Mesenchymal stem cell (in vitro differentiated cells and primary cell): ENCODE data around the gene PLAC9.
A peak's percentile ranks its signal among the peaks of the same experiment; 100 is the strongest.

Experiments
- DNase-seq: peaks from one replicate; pipeline ENCODE4 v3.0.0-alpha.2; 2013
- H2AFZ ChIP-seq: one replicate; pipeline ENCODE4 v1.6.1; 2013; ENCODE audit warnings: low read depth, mild to moderate bottlenecking, control low read depth, inconsistent platforms, low read length, moderate library complexity
- H2AK5ac ChIP-seq: 2 replicates; pipeline ENCODE4 v1.6.1; 2013; ENCODE audit warnings: low read length, moderate library complexity, mild to moderate bottlenecking, inconsistent platforms; ENCODE audit not compliant: severe bottlenecking
- H2BK120ac ChIP-seq: one replicate; pipeline ENCODE4 v1.6.1; 2013; ENCODE audit warnings: low read depth, mild to moderate bottlenecking, inconsistent platforms, low read length, moderate library complexity
- H2BK12ac ChIP-seq, 2 experiments: one replicate each; pipeline ENCODE4 v1.6.1; 2013; ENCODE audit warnings: inconsistent platforms in 2 of 2, low read length in 2 of 2, mild to moderate bottlenecking in 2 of 2, moderate library complexity in 2 of 2, control low read depth in 1 of 2
- H2BK15ac ChIP-seq: one replicate; pipeline ENCODE4 v1.6.1; 2013; ENCODE audit warnings: mild to moderate bottlenecking, low read depth, inconsistent platforms; ENCODE audit not compliant: poor library complexity, severe bottlenecking
- H2BK5ac ChIP-seq: 2 replicates; pipeline ENCODE4 v1.6.1; 2013; ENCODE audit warnings: low read depth, mild to moderate bottlenecking, low read length, control low read depth, inconsistent platforms; ENCODE audit not compliant: poor library complexity, severe bottlenecking
- H3K14ac ChIP-seq, 2 experiments: one replicate each; pipeline ENCODE4 v1.6.1; 2013; ENCODE audit warnings: inconsistent platforms in 2 of 2, low read length in 2 of 2, control low read depth in 1 of 2, mild to moderate bottlenecking in 1 of 2, moderate library complexity in 1 of 2
- H3K18ac ChIP-seq, 2 experiments: one replicate each; pipeline ENCODE4 v1.6.1; 2013; ENCODE audit warnings: inconsistent platforms in 2 of 2, low read length in 2 of 2, control low read depth in 1 of 2, low read depth in 1 of 2, mild to moderate bottlenecking in 1 of 2
- H3K23ac ChIP-seq, 2 experiments: one replicate each; pipeline ENCODE4 v1.6.1; 2013; ENCODE audit warnings: inconsistent platforms in 2 of 2, low read length in 2 of 2, mild to moderate bottlenecking in 2 of 2, moderate library complexity in 2 of 2, control low read depth in 1 of 2
- H3K27ac ChIP-seq: 2 replicates; pipeline ENCODE4 v1.5.1; 2013; ENCODE audit warnings: mild to moderate bottlenecking, moderate library complexity, low read length, control low read depth, inconsistent platforms; ENCODE audit not compliant: poor library complexity, severe bottlenecking
- H3K27me3 ChIP-seq, 2 experiments: 2 replicates each; pipeline versions ENCODE4 v1.6.1 to v1.7.0; 2013; ENCODE audit warnings: low read length in 2 of 2, mild to moderate bottlenecking in 2 of 2, moderate library complexity in 2 of 2, control low read depth in 1 of 2, inconsistent platforms in 1 of 2; ENCODE audit not compliant: control insufficient read depth in 1 of 2, insufficient read depth in 1 of 2
- H3K36me3 ChIP-seq, 2 experiments: 2 replicates each; pipeline versions ENCODE4 v1.6.1 to v1.7.0; 2013; ENCODE audit warnings: low read length in 2 of 2, control low read depth in 1 of 2, inconsistent platforms in 1 of 2, low read depth in 1 of 2, mild to moderate bottlenecking in 1 of 2; ENCODE audit not compliant: insufficient read depth in 2 of 2, control insufficient read depth in 1 of 2
- H3K4ac ChIP-seq, 2 experiments: one replicate each; pipeline ENCODE4 v1.6.1; 2013; ENCODE audit warnings: inconsistent platforms in 2 of 2, low read length in 2 of 2, mild to moderate bottlenecking in 2 of 2, moderate library complexity in 2 of 2, control low read depth in 1 of 2, low read depth in 1 of 2
- H3K4me1 ChIP-seq: 2 replicates; pipeline ENCODE4 v1.6.1; 2013; ENCODE audit warnings: low read depth, low read length, control low read depth; ENCODE audit not compliant: control insufficient read depth, insufficient read depth
- H3K4me2 ChIP-seq: 2 replicates; pipeline ENCODE4 v1.6.1; 2013; ENCODE audit warnings: low read length, mild to moderate bottlenecking, inconsistent platforms; ENCODE audit not compliant: poor library complexity, severe bottlenecking
- H3K4me3 ChIP-seq, 2 experiments: 2 replicates each; pipeline versions ENCODE4 v1.5.1 to v1.7.0; 2013; ENCODE audit warnings: low read length in 2 of 2, mild to moderate bottlenecking in 2 of 2, control low read depth in 1 of 2, low read depth in 1 of 2; ENCODE audit not compliant: insufficient read depth in 1 of 2
- H3K79me1 ChIP-seq: replicated peaks from 2 replicates; pipeline ENCODE4 v1.6.1; 2013; ENCODE audit warnings: mild to moderate bottlenecking, control low read depth, low read length, inconsistent platforms; ENCODE audit not compliant: poor library complexity, severe bottlenecking
- H3K9ac ChIP-seq: 2 replicates; pipeline ENCODE4 v1.7.0; 2013; ENCODE audit warnings: mild to moderate bottlenecking, low read length, moderate library complexity
- H3K9me3 ChIP-seq: 2 replicates; pipeline ENCODE4 v1.7.0; 2013; ENCODE audit warnings: mild to moderate bottlenecking, low read length; ENCODE audit not compliant: control insufficient read depth
- H4K8ac ChIP-seq: one replicate; pipeline ENCODE4 v1.6.1; 2013; ENCODE audit warnings: inconsistent platforms, mild to moderate bottlenecking, low read length, moderate library complexity
- H4K91ac ChIP-seq: one replicate; pipeline ENCODE4 v1.6.1; 2013; ENCODE audit warnings: mild to moderate bottlenecking, low read length, inconsistent platforms
- WGBS: methylation state at CpG from one replicate; pipeline ENCODE4 v1.1.7; 2013; ENCODE audit warnings: mixed read lengths; 5-methylcytosine and 5-hydroxymethylcytosine counted together

Gene PLAC9

GRCh38 chr10:80122746-80123145 is 9.8 kb upstream of the PLAC9 start:
- no peak overlapping the region for H2BK15ac ChIP-seq
- no peaks in the 10 kb centered on the region for H3K36me3 ChIP-seq
- H3K4me2 ChIP-seq = no peak overlapping the region
- no peak overlapping the region for H3K4me3 ChIP-seq
- no peak overlapping the region for H3K4ac ChIP-seq
- peak overlapping the region; percentile 42 for H3K9ac ChIP-seq
- H2BK12ac ChIP-seq = no peak overlapping the region
- H4K8ac ChIP-seq = no peak overlapping the region
- no peak for DNase-seq
- H2AFZ ChIP-seq = no peak overlapping the region
- no peak overlapping the region for H3K18ac ChIP-seq
- no peaks in the 10 kb centered on the region for H3K9me3 ChIP-seq
- 77% methylated on average over 2 of the region's 2 CpGs for WGBS
- no peak overlapping the region for H3K23ac ChIP-seq
- H3K27me3 ChIP-seq = peaks cover 0 to 8% of the 10 kb centered on the region in 2 experiments
- no peak overlapping the region for H2AK5ac ChIP-seq
- H3K79me1 ChIP-seq = no peaks in the 10 kb centered on the region
- no peak overlapping the region for H4K91ac ChIP-seq
- H3K4me1 ChIP-seq = no peaks in the 10 kb centered on the region
- no peak overlapping the region for H3K14ac ChIP-seq
- no peak overlapping the region for H2BK5ac ChIP-seq
- H3K27ac ChIP-seq = no peak overlapping the region
- H2BK120ac ChIP-seq = no peak overlapping the region

DNA sequence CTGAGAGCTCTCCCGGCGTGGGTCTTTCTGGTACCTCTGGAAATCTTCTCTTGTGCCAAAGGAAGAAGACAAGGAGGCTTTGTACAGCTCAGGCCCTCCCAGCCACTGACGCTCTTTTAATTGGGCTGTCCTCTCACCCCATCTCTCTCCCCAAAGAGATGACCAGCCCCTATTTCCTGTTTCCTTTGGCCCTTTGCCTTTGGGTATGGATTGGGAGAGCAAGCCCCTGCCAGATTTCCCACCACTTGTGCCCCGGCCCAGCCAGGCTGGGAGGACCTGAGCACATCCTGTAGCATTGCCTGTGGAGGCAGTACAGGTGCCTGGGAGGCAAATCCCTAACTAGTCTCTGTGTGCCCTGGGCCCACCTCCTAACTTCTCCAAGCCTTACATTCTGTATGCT is 5.7 kb upstream of the PLAC9 start:
- Histone ChIP-seq H2BK15ac (no peak overlapping the region), H3K9me3 (no peaks in the 10 kb centered on the region), H2AK5ac (no peak overlapping the region), H3K9ac (no peak overlapping the region), H3K4me2 (no peak overlapping the region), H3K4me3 (no peak overlapping the region), H3K4me1 (peaks cover 2% of the 10 kb centered on the region), H3K23ac (no peak overlapping the region), H3K27me3 (peaks cover 0 to 4% of the 10 kb centered on the region in 2 experiments), H4K91ac (no peak overlapping the region), H3K36me3 (no peaks in the 10 kb centered on the region), H2BK12ac (no peak overlapping the region), H2AFZ (no peak overlapping the region), H3K18ac (no peak overlapping the region), H2BK120ac (no peak overlapping the region), H3K14ac (no peak overlapping the region), H4K8ac (no peak overlapping the region), H2BK5ac (no peak overlapping the region), H3K27ac (no peak overlapping the region), H3K79me1 (no peaks in the 10 kb centered on the region), H3K4ac (no peak overlapping the region)
- DNase-seq = no peak
- WGBS = 73% methylated on average over 3 of the region's 4 CpGs

DNA sequence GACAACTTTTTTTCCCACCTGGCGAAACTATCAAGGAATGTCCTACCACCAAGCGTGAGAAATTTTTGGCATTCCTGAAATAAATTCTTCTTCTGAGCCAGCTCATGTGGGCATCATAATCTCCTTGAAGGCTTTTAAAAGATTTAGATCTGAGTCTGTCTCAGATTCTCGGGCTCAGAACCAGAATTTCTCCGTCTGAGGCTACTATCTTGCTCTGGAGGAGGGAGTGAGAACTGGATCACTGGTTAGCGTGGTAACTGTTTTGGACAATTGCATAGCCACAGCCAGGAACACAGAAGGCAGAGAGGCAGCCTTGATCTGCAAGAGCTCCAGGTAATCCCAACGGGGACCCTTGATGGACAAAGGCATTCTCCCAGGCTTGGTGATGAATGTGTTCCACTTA is 1.0 kb upstream of the PLAC9 start:
- Histone ChIP-seq H3K27ac (peak overlapping the region; percentile 32), H2BK5ac (no peak overlapping the region), H2BK120ac (no peak overlapping the region), H2AK5ac (no peak overlapping the region), H3K79me1 (no peaks in the 10 kb centered on the region), H2BK15ac (no peak overlapping the region), H3K18ac (no peak overlapping the region), H3K9me3 (no peaks in the 10 kb centered on the region), H3K36me3 (no peaks in the 10 kb centered on the region), H4K91ac (no peak overlapping the region), H3K4me1 (peaks cover 10% of the 10 kb centered on the region), H3K4me2 (peak overlapping the region; percentile 4), H3K14ac (no peak overlapping the region), H3K4me3 (peak overlapping the region in 1 of 2 experiments; percentile 96), H4K8ac (no peak overlapping the region), H2BK12ac (no peak overlapping the region), H3K27me3 (peaks cover 0 to 4% of the 10 kb centered on the region in 2 experiments), H3K23ac (no peak overlapping the region), H2AFZ (no peak overlapping the region), H3K4ac (no peak overlapping the region), H3K9ac (peak overlapping the region; percentile 99)
- WGBS = 66% methylated on average over 6 of the region's 6 CpGs
- no peak for DNase-seq

DNA sequence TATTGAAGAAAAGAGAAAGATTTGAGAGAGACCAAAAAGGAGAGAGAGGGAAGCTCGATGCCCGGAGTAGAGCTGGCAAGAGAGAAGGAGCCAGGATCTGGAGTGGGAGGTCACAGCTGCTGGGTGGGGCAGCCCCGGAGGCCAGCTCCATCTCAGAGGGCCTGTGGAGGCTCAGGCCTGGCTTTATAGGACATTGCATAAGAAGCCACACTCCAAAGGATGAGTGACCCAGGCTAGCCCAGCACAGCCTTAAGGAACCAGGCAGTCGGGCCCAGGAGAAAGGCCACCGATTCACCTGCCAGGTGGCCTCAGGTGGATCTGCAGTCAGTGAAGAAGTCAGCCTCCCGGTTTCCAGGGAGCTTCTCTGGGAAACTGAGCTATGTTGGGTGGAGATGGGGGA is 676 bp downstream of the PLAC9 start:
- H3K27me3 ChIP-seq = peaks cover 0 to 4% of the 10 kb centered on the region in 2 experiments
- WGBS = 71% methylated on average over 6 of the region's 6 CpGs
- no peak overlapping the region for H2BK5ac ChIP-seq
- peaks cover 10% of the 10 kb centered on the region for H3K4me1 ChIP-seq
- no peak overlapping the region for H4K91ac ChIP-seq
- no peak overlapping the region for H3K18ac ChIP-seq
- H2BK15ac ChIP-seq = no peak overlapping the region
- H3K9ac ChIP-seq = peak overlapping the region; percentile 99
- H3K4me2 ChIP-seq = no peak overlapping the region
- H3K4ac ChIP-seq = no peak overlapping the region
- H4K8ac ChIP-seq = peak overlapping the region; percentile 23
- DNase-seq = no peak
- H3K23ac ChIP-seq = no peak overlapping the region
- peak overlapping the region in 1 of 2 experiments; percentile 96 for H3K4me3 ChIP-seq
- H2AFZ ChIP-seq = no peak overlapping the region
- no peak overlapping the region for H3K27ac ChIP-seq
- H3K9me3 ChIP-seq = no peaks in the 10 kb centered on the region
- no peak overlapping the region for H2BK120ac ChIP-seq
- H3K36me3 ChIP-seq = no peaks in the 10 kb centered on the region
- H3K79me1 ChIP-seq = no peaks in the 10 kb centered on the region
- H2BK12ac ChIP-seq = no peak overlapping the region
- no peak overlapping the region for H2AK5ac ChIP-seq
- no peak overlapping the region for H3K14ac ChIP-seq
